Tibial artery (tissue), 4 donors: Measurements from ENCODE around the gene MYOM1.

Experiments
- DNase-seq, 2 donors: peaks; one replicate each; pipeline ENCODE4 v3.0.0-alpha.2; 2019
- H3K27ac ChIP-seq, 2 donors: fragments of 200-600 bp; sonication (generic) in 1 of 2; 1 replicate in 1 of 2; 2 replicates in 1 of 2; pipeline ENCODE4 v1.5.1; 2018 to 2019; ENCODE audit warnings: mild to moderate bottlenecking in 1 of 2
- H3K27me3 ChIP-seq, 2 donors: fragments of 200-600 bp; sonication (generic) in 1 of 2; one replicate each; pipeline versions ENCODE4 v1.5.1 to v1.6.0; 2016 to 2019
- H3K36me3 ChIP-seq, 3 donors: fragments of 200-600 bp; sonication (generic) in 2 of 3; one replicate each; pipeline ENCODE4 v1.5.1; 2016 to 2019; ENCODE audit warnings: mild to moderate bottlenecking in 2 of 3
- H3K4me1 ChIP-seq, 4 donors: fragments of 200-600 bp; sonication (generic) in 2 of 4; 1 replicate in 3 of 4; 2 replicates in 1 of 4; pipeline ENCODE4 v1.5.1; 2016 to 2019
- H3K4me3 ChIP-seq, 2 donors: fragments of 200-600 bp; sonication (generic) in 1 of 2; 1 replicate in 1 of 2; 2 replicates in 1 of 2; pipeline ENCODE4 v1.5.1; 2018 to 2019; ENCODE audit warnings: mild to moderate bottlenecking in 2 of 2
- H3K9me3 ChIP-seq, 3 donors: fragments of 200-600 bp; sonication (generic) in 1 of 3; one replicate each; pipeline ENCODE4 v1.5.1; 2016 to 2019
- CTCF ChIP-seq, 2 experiments: fragments of 200-600 bp in 1 of 2; fragments of 450-650 bp in 1 of 2; IDR thresholded peaks; one replicate each; pipeline ENCODE4 v1.5.1; 2017 to 2019; ENCODE audit warnings: antibody characterized with exemption in 2 of 2, mild to moderate bottlenecking in 1 of 2, moderate library complexity in 1 of 2
- intact Hi-C: fragments of 100-400 bp; cut with DNase I; formaldehyde crosslinking; loops from one replicate; pipeline ENCODE4 v1.15.0; 2023; ENCODE audit warnings: low total_unique reads

The MYOM1 gene

GRCh38 chr18:3062798-3063680 lies 156.7 kb downstream of the MYOM1 start:
- Histone ChIP-seq H3K27ac (no peak overlapping the region), H3K9me3 (no peaks in the 10 kb centered on the region), H3K36me3 (peaks cover 10 to 25% (median 13%) of the 10 kb centered on the region in 3 donors), H3K4me3 (no peak overlapping the region), H3K27me3 (no peaks in the 10 kb centered on the region), H3K4me1 (peaks cover 0 to 10% (median 7%) of the 10 kb centered on the region in 4 donors)
- DNase-seq = peak; percentile 72 to 79
- intact Hi-C loops = loop anchor here (1.0 kb wide), 1 partner anchor 131 kb away; no protein-coding TSS in a partner anchor
- peak; percentile 62 to 67 for TF ChIP-seq CTCF (IDR thresholded peaks at IDR 0.05)

- no peak for DNase-seq
- Histone ChIP-seq H3K27ac (no peak overlapping the region), H3K4me3 (no peak overlapping the region), H3K36me3 (peaks cover 6 to 14% (median 13%) of the 10 kb centered on the region in 3 donors), H3K9me3 (no peaks in the 10 kb centered on the region), H3K4me1 (peaks cover 0 to 10% (median 7%) of the 10 kb centered on the region in 4 donors), H3K27me3 (no peaks in the 10 kb centered on the region)
- TF ChIP-seq CTCF (IDR thresholded peaks at IDR 0.05) = no peak
- intact Hi-C loops = loop anchor here (1.0 kb wide), 1 partner anchor 129 kb away; no protein-coding TSS in a partner anchor
Measured at GRCh38 chr18:3061581-3062312, 158.0 kb downstream of the MYOM1 start.

GRCh38 chr18:3060667-3061580 lies 158.8 kb downstream of the MYOM1 start:
- peaks cover 0 to 10% (median 7%) of the 10 kb centered on the region in 4 donors for H3K4me1 ChIP-seq
- TF ChIP-seq CTCF (IDR thresholded peaks at IDR 0.05) = no peak
- H3K36me3 ChIP-seq = peaks cover 0 to 5% (median 5%) of the 10 kb centered on the region in 3 donors
- no peak for DNase-seq
- H3K27me3 ChIP-seq = no peaks in the 10 kb centered on the region
- no peaks in the 10 kb centered on the region for H3K9me3 ChIP-seq
- no peak overlapping the region for H3K27ac ChIP-seq
- no peak overlapping the region for H3K4me3 ChIP-seq
- intact Hi-C loops = no loop called here

GRCh38 chr18:3059272-3059671 lies 160.5 kb downstream of the MYOM1 start:
- no peak for TF ChIP-seq CTCF (IDR thresholded peaks at IDR 0.05)
- peaks cover 0 to 15% (median 8%) of the 10 kb centered on the region in 4 donors for H3K4me1 ChIP-seq
- no peak for DNase-seq
- H3K9me3 ChIP-seq = no peaks in the 10 kb centered on the region
- H3K36me3 ChIP-seq = no peaks in the 10 kb centered on the region
- H3K4me3 ChIP-seq = no peak overlapping the region
- no peaks in the 10 kb centered on the region for H3K27me3 ChIP-seq
- no peak overlapping the region for H3K27ac ChIP-seq
- intact Hi-C loops = no loop called here
